OCI-LY1 (cell line): ENCODE measurements around the gene TBX18.

Experiments
- EZH2 ChIP-seq: fragments of 200-600 bp; sonication (generic), shearing (Covaris generic); IDR thresholded peaks from 2 replicates; pipeline ENCODE4 v1.8.0; 2017; ENCODE audit warnings: borderline replicate concordance, mixed run types, mild to moderate bottlenecking, antibody characterized with exemption, low read length, moderate library complexity, mixed read lengths
- TF ChIP-seq, protein P1 (sequence below): fragments of 200-600 bp; sonication (generic), shearing (Covaris generic); IDR thresholded peaks from 2 replicates; pipeline ENCODE4 v1.5.1; 2017; ENCODE audit warnings: mild to moderate bottlenecking, antibody characterized with exemption, low read length, moderate library complexity, mixed read lengths

DNA sequence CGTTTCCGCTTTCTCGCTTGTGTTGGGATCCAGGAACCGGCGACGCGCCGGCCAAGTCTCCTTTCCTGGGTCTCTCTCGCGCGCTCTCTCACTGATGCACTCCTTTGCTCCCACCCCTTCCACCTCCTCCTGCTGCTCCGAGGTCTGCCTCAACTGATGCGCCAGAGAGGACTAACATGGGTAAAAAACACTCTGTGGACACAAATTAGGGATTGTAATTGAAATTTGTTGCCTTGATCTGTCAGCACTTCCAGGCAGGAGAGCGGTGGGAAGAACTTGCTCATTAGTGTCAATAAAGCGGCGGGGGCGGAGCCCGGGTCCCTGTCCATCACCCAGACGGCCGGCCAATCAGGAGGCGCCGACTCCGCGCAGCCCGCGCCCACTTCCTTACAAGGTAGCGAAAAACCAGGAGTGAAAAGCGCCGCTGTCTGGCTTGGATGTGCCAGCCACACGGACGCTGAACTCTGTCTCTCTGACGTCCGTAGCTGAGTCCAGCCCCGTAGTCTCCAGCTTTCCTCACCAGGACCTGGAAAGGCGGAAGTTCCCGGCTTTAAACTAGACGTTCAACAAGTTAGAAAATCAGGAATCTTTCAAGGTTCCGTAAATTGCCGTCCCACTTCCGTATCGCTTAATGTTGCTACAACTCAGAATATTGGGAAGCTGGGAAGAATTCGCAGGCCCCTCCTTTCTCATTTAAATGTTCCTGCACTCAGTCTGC lies at the start of gene TBX18:
- no peak for TF ChIP-seq EZH2
- TF ChIP-seq, protein P1, sequence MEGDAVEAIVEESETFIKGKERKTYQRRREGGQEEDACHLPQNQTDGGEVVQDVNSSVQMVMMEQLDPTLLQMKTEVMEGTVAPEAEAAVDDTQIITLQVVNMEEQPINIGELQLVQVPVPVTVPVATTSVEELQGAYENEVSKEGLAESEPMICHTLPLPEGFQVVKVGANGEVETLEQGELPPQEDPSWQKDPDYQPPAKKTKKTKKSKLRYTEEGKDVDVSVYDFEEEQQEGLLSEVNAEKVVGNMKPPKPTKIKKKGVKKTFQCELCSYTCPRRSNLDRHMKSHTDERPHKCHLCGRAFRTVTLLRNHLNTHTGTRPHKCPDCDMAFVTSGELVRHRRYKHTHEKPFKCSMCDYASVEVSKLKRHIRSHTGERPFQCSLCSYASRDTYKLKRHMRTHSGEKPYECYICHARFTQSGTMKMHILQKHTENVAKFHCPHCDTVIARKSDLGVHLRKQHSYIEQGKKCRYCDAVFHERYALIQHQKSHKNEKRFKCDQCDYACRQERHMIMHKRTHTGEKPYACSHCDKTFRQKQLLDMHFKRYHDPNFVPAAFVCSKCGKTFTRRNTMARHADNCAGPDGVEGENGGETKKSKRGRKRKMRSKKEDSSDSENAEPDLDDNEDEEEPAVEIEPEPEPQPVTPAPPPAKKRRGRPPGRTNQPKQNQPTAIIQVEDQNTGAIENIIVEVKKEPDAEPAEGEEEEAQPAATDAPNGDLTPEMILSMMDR: no peak
